ENCODE data around the gene GABRB3.

Gene GABRB3

DNA sequence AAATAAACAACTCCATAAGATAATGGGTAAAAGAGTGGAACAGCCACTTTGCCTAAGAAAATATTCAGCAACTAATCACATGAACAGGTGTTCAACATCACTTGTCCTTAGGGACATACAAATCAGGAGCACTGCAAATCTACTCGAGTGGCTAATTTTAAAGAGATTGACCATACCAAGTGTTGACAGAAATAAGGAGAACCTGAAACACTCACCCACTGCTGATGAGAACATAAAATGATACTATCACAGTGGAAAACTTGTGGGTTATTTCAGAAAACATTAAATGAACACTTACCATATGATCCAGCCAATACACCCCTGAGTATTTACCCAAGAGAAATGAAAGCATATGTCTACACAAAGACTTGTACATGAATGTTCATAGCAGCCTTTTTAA lies 70.5 kb downstream of the GABRB3 start:
- Histone ChIP-seq H3K4me3 (ENCODE audit: low read length) (no peak overlapping the region), H3K27me3 (ENCODE audit: control insufficient read depth, insufficient read depth, low read length) (no peaks in the 10 kb centered on the region), H3K4me2 (ENCODE audit: low read length) (no peak overlapping the region), H3K4me1 (ENCODE audit: control insufficient read depth, insufficient read depth, low read length) (no peaks in the 10 kb centered on the region), H3K36me3 (ENCODE audit: insufficient read depth, low read length) (no peaks in the 10 kb centered on the region), H3K9me3 (replicated peaks; ENCODE audit: low read length) (peaks cover 4% of the 10 kb centered on the region), H3K9ac (ENCODE audit: low read depth, low read length) (no peak overlapping the region)

DNA sequence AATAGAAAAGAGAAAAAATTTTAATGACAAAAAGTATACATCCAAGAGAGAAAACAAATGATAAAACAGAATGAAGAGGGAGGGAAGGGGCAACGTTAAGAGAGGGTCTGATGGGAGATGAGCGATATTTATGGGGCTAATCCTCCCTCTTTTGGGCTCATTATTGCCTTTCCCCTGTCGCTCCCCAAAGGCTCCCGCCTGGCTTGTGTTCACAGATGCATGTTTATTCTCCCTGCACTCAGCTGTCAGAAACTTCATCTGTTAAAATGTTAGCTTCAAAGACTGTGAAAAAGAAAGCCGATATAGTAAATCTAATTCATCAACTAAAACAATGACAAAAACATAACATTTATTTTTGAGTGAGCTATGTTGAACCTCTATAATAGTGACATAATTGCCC lies 74.3 kb downstream of the GABRB3 start:
- no peaks in the 10 kb centered on the region for H3K9me3 ChIP-seq (replicated peaks; ENCODE audit: low read length)
- no peak overlapping the region for H3K9ac ChIP-seq (ENCODE audit: low read depth, low read length)
- no peaks in the 10 kb centered on the region for H3K36me3 ChIP-seq (ENCODE audit: insufficient read depth, low read length)
- H3K27me3 ChIP-seq (ENCODE audit: control insufficient read depth, insufficient read depth, low read length): no peaks in the 10 kb centered on the region
- no peaks in the 10 kb centered on the region for H3K4me1 ChIP-seq (ENCODE audit: control insufficient read depth, insufficient read depth, low read length)
- no peak overlapping the region for H3K4me3 ChIP-seq (ENCODE audit: low read length)
- no peak overlapping the region for H3K4me2 ChIP-seq (ENCODE audit: low read length)

DNA sequence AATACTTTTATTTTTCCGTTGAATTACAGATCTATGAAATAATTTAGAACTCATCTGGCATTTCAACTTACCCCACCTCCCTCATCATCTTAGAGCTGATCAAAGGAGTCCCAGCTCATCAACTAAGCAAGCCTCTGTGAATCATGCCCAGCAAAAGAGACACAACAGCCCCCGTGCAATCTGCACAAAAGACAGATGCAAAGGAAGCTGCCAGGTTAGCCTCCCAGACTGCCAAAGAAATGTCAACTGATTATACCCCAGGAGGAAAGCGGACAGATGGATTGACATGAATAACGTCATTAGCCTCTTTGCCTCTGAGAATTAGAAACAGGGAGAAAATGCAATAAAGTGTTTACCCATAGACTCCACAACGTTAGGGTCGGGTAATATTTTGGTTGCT lies 75.0 kb downstream of the GABRB3 start:
- Histone ChIP-seq H3K9ac (ENCODE audit: low read depth, low read length) (no peak overlapping the region), H3K27me3 (ENCODE audit: control insufficient read depth, insufficient read depth, low read length) (no peaks in the 10 kb centered on the region), H3K36me3 (ENCODE audit: insufficient read depth, low read length) (no peaks in the 10 kb centered on the region), H3K9me3 (replicated peaks; ENCODE audit: low read length) (peaks cover 5% of the 10 kb centered on the region), H3K4me3 (ENCODE audit: low read length) (no peak overlapping the region), H3K4me1 (ENCODE audit: control insufficient read depth, insufficient read depth, low read length) (no peaks in the 10 kb centered on the region), H3K4me2 (ENCODE audit: low read length) (no peak overlapping the region)

DNA sequence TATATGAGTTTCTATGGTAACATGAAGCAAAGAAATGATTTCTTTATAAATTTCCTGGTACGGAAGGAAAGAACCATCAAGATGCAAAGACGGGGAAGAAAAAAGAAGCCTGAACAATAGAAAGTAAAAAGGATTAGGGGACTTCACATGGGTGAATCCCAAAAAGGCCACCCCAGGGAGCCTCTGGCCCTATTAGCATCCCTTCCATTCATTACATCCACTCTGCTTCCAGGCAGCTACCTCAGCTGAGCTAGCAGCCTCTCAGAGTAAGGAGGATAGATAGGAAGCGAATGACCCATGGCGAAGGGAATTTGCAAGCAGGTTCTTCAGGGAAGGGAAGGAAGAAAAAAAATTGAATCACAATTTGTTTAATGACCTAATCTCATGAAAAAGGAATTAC lies 81.6 kb downstream of the GABRB3 start:
- no peak overlapping the region for H3K4me3 ChIP-seq (ENCODE audit: low read length)
- no peaks in the 10 kb centered on the region for H3K4me1 ChIP-seq (ENCODE audit: control insufficient read depth, insufficient read depth, low read length)
- no peak overlapping the region for H3K9ac ChIP-seq (ENCODE audit: low read depth, low read length)
- H3K36me3 ChIP-seq (ENCODE audit: insufficient read depth, low read length): no peaks in the 10 kb centered on the region
- H3K9me3 ChIP-seq (replicated peaks; ENCODE audit: low read length): peaks cover 26% of the 10 kb centered on the region
- H3K4me2 ChIP-seq (ENCODE audit: low read length): no peak overlapping the region
- no peaks in the 10 kb centered on the region for H3K27me3 ChIP-seq (ENCODE audit: control insufficient read depth, insufficient read depth, low read length)

DNA sequence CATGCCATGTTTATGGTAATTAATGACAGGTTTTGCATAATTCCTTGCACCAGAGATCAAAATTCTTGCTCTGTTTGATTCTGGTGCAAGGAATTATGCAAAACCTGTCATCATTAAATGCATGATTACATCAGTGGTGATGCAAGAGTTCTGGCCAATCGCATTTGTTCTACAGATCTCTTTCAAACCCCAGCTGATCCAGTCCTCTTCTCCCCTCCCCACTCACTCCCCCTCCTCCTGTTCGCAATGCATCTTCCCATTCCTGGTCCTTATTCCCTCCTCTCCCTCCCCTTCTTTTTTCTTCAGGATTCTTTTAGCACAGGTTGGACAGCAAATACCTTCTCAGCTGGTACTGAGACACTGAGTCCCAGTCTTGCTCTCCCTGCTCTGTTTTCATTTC lies 82.1 kb downstream of the GABRB3 start:
- Histone ChIP-seq H3K4me2 (ENCODE audit: low read length) (no peak overlapping the region), H3K27me3 (ENCODE audit: control insufficient read depth, insufficient read depth, low read length) (no peaks in the 10 kb centered on the region), H3K9me3 (replicated peaks; ENCODE audit: low read length) (peaks cover 26% of the 10 kb centered on the region), H3K4me1 (ENCODE audit: control insufficient read depth, insufficient read depth, low read length) (no peaks in the 10 kb centered on the region), H3K9ac (ENCODE audit: low read depth, low read length) (no peak overlapping the region), H3K4me3 (ENCODE audit: low read length) (no peak overlapping the region), H3K36me3 (ENCODE audit: insufficient read depth, low read length) (no peaks in the 10 kb centered on the region)

DNA sequence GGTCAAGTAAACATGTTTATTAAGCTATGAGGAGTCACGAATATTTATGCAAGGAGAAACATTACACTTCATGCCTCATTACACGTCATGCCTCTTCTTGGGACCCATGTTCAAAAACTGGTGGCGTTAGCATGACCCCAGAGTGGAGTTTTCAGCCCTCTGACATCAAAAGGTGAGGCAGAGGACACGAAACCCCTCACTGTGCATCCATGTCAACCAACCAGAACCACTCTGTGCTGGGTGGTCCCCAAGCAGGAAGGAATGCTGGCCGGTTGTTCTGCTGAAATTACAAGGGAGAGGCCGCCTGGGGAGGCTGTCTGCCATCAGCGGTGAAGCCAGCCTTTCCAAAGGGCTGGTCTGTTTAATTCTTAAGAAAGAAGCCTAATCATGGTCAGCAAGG lies 83.4 kb downstream of the GABRB3 start:
- Histone ChIP-seq H3K4me1 (ENCODE audit: control insufficient read depth, insufficient read depth, low read length) (no peaks in the 10 kb centered on the region), H3K9me3 (replicated peaks; ENCODE audit: low read length) (peaks cover 31% of the 10 kb centered on the region), H3K9ac (ENCODE audit: low read depth, low read length) (no peak overlapping the region), H3K4me2 (ENCODE audit: low read length) (no peak overlapping the region), H3K4me3 (ENCODE audit: low read length) (no peak overlapping the region), H3K36me3 (ENCODE audit: insufficient read depth, low read length) (no peaks in the 10 kb centered on the region), H3K27me3 (ENCODE audit: control insufficient read depth, insufficient read depth, low read length) (no peaks in the 10 kb centered on the region)

DNA sequence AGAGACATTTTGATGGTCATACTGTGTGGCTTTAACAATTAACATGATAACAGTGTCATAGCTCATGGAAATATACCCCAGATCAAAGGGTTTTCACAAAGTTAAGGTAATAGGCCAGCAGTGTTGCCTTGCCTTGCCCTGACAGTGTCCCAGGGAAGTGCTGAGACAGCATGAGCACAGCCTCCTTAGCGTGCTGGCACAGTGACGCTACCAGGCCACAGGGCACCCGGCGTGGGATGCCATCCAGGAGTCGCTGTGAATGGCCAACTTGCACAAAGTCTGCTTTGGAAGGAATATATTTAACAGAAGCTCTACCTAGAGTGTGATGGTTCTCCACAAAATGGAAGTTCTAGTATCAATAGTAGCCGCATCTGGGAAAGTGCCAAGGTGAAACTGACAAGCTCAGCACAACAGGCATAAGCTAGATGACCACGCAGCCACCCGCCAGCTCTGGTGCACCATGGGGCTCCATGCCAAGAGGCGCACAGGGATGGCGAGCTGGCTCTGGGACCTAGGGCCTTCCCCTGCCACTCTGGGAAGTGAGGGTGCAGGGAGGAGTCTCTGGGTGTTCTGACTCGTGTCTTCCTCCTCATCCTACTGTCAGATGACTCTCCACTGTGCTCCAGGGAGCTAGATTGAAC lies 86.2 kb downstream of the GABRB3 start:
- Histone ChIP-seq H3K4me1 (ENCODE audit: control insufficient read depth, insufficient read depth, low read length) (no peaks in the 10 kb centered on the region), H3K9me3 (replicated peaks; ENCODE audit: low read length) (peaks cover 35% of the 10 kb centered on the region), H3K4me2 (ENCODE audit: low read length) (no peak overlapping the region), H3K9ac (ENCODE audit: low read depth, low read length) (no peak overlapping the region), H3K27me3 (ENCODE audit: control insufficient read depth, insufficient read depth, low read length) (no peaks in the 10 kb centered on the region), H3K36me3 (ENCODE audit: insufficient read depth, low read length) (no peaks in the 10 kb centered on the region), H3K4me3 (ENCODE audit: low read length) (no peak overlapping the region)

DNA sequence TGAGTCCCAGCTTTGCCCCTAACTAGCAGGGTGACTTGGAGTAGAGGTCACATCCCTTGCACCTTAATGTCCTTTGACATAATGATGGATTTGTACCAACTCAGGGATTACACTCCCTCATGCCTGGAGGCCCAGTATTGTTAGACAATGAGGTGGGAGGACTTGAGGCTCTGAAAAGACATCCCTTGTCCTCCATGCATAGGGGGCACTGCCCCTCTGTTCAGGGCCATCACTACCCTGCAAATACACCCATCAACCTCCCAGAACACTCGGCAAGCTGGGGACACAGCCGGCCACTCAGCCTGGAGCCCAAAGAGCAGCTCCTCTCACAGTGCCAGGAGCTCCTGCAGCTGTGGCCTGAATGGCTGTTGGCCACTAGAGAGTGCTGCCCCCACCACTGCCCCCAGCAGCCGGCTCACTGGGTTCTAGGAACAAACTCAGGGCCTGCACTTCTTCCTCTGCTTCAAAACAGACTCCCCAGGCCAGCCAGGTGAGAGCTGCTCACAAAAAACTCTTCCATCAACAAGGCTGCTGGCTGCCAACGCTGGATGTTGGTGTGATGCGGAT lies 90.2 kb downstream of the GABRB3 start:
- Histone ChIP-seq H3K36me3 (ENCODE audit: insufficient read depth, low read length) (no peaks in the 10 kb centered on the region), H3K4me3 (ENCODE audit: low read length) (no peak overlapping the region), H3K4me2 (ENCODE audit: low read length) (no peak overlapping the region), H3K9me3 (replicated peaks; ENCODE audit: low read length) (peaks cover 26% of the 10 kb centered on the region), H3K4me1 (ENCODE audit: control insufficient read depth, insufficient read depth, low read length) (no peaks in the 10 kb centered on the region), H3K9ac (ENCODE audit: low read depth, low read length) (no peak overlapping the region), H3K27me3 (ENCODE audit: control insufficient read depth, insufficient read depth, low read length) (no peaks in the 10 kb centered on the region)

DNA sequence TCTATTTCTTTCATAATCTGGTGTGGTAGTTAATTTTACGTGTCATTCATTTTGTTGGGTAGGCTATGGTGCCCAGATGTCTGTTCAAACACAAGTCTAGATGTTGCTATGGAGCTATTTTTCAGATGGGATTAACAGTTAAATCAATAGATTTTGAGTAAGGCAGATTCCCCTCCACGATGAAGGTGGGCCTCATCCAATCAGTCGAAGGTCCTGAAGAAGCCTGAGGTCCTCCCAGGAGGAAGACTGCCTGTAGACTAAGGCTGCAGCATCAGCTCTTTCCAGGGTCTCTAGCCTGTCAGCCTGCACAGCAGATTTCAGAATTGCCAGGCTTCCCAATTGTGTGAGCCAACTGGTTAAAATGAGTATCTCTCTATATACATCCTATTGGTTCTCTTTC lies 92.9 kb downstream of the GABRB3 start:
- Histone ChIP-seq H3K4me3 (ENCODE audit: low read length) (no peak overlapping the region), H3K36me3 (ENCODE audit: insufficient read depth, low read length) (no peaks in the 10 kb centered on the region), H3K9me3 (replicated peaks; ENCODE audit: low read length) (peaks cover 21% of the 10 kb centered on the region), H3K4me2 (ENCODE audit: low read length) (no peak overlapping the region), H3K4me1 (ENCODE audit: control insufficient read depth, insufficient read depth, low read length) (no peaks in the 10 kb centered on the region), H3K27me3 (ENCODE audit: control insufficient read depth, insufficient read depth, low read length) (no peaks in the 10 kb centered on the region), H3K9ac (ENCODE audit: low read depth, low read length) (no peak overlapping the region)

DNA sequence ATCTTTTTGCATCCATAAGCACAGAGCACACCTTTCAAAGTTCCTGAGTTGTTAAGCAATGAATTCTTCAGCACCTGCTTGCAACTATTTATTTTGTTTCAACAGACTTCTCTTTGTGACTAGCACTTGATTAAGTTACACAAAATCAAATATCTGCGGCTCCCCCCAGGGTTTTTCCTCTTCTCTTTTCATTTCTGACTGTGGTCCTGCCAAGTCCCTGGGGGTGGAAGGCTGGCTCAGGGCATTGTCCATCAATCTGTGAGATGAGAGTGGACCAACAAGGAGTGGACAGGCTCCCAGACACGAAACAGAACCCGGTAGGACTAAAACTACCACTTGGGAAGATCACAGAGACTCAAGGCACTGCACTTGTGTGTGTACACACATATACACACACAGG lies 96.8 kb downstream of the GABRB3 start:
- Histone ChIP-seq H3K27me3 (ENCODE audit: control insufficient read depth, insufficient read depth, low read length) (no peaks in the 10 kb centered on the region), H3K9ac (ENCODE audit: low read depth, low read length) (no peak overlapping the region), H3K4me1 (ENCODE audit: control insufficient read depth, insufficient read depth, low read length) (no peaks in the 10 kb centered on the region), H3K9me3 (replicated peaks; ENCODE audit: low read length) (peaks cover 4% of the 10 kb centered on the region), H3K36me3 (ENCODE audit: insufficient read depth, low read length) (no peaks in the 10 kb centered on the region), H3K4me3 (ENCODE audit: low read length) (no peak overlapping the region), H3K4me2 (ENCODE audit: low read length) (no peak overlapping the region)

DNA sequence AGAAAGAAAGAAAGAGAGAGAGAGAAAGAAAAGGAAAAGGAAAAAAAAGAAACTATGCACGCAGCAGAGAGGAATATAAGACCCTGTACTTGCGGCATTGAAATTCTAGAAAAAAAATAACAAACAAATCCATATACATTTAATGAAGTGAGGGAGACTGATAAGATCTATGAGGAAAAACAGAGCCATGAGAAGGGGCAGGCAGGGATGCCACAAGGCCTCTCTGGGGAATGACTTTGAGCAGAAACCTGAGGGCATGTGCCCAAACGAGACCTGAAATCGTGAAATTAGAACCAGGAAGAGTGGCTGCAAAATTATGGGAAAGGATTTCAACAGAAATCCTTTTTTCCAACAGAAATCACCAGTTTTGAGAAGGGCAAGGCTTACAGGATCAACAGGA lies 98.4 kb downstream of the GABRB3 start:
- Histone ChIP-seq H3K4me3 (ENCODE audit: low read length) (no peak overlapping the region), H3K9ac (ENCODE audit: low read depth, low read length) (no peak overlapping the region), H3K9me3 (replicated peaks; ENCODE audit: low read length) (peaks cover 6% of the 10 kb centered on the region), H3K36me3 (ENCODE audit: insufficient read depth, low read length) (no peaks in the 10 kb centered on the region), H3K27me3 (ENCODE audit: control insufficient read depth, insufficient read depth, low read length) (no peaks in the 10 kb centered on the region), H3K4me2 (ENCODE audit: low read length) (no peak overlapping the region), H3K4me1 (ENCODE audit: control insufficient read depth, insufficient read depth, low read length) (no peaks in the 10 kb centered on the region)

DNA sequence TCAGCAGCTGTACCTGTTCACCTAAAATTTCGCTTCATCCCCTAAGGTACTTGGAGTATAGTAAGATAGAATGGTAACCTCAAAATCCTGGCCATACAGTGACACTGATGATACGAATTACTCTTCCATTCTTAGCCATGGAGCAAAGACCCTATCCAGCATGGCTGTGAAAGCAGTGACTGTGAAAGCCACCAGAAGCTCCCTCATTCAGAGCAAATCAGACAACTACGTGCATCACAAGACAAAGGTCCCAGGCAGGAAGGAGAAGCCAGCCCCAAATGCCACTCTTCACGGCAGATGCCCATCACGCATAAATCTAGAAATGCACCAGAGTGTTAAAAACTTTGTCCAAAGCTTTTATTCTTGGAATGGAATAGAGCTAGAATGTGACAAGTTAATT lies 99.4 kb downstream of the GABRB3 start:
- H3K4me3 ChIP-seq (ENCODE audit: low read length): no peak overlapping the region

More for the DNA sequence above, 99.4 kb downstream of the GABRB3 start:
- H3K9me3 ChIP-seq (replicated peaks; ENCODE audit: low read length): peaks cover 6% of the 10 kb centered on the region
- no peak overlapping the region for H3K9ac ChIP-seq (ENCODE audit: low read depth, low read length)
- H3K4me1 ChIP-seq (ENCODE audit: control insufficient read depth, insufficient read depth, low read length): no peaks in the 10 kb centered on the region
- H3K4me2 ChIP-seq (ENCODE audit: low read length): no peak overlapping the region
- no peaks in the 10 kb centered on the region for H3K27me3 ChIP-seq (ENCODE audit: control insufficient read depth, insufficient read depth, low read length)
- H3K36me3 ChIP-seq (ENCODE audit: insufficient read depth, low read length): no peaks in the 10 kb centered on the region

Data from skeletal muscle satellite cell (primary cell).